ENCODE measurements around the gene ARAP3.

The ARAP3 gene

GRCh38 chr5:141703133-141703561, 21.1 kb upstream of the ARAP3 start:
- no peak for TF ChIP-seq CTCF (IDR thresholded peaks at IDR 0.05; ENCODE audit: insufficient read depth, low read length, missing control alignments)
- POLR2A ChIA-PET = no interaction called here
- no peak for DNase-seq (ENCODE audit: low read depth, low spot score)
- H3K4me3 ChIP-seq (ENCODE audit: low read depth, low read length) = peak overlapping the region; percentile 54; the same call in 1 of the 2 replicates
- CTCF ChIA-PET = interaction anchor here (0.7 to 16.7 kb wide), 21 partner anchors 10 to 259 kb away, joined by 3 to 828 read pairs (median 4); partner anchors contain the start of genes PCDH1, PCDH12 and RNF14

GRCh38 chr5:141701360-141702119, 19.5 kb upstream of the ARAP3 start:
- no peak overlapping the region for H3K4me3 ChIP-seq (ENCODE audit: low read depth, low read length)
- no peak for DNase-seq (ENCODE audit: low read depth, low spot score)
- no peak for TF ChIP-seq CTCF (IDR thresholded peaks at IDR 0.05; ENCODE audit: insufficient read depth, low read length, missing control alignments)
- CTCF ChIA-PET = interaction anchor here (0.6 to 16.7 kb wide), 26 partner anchors 9 to 441 kb away, joined by 3 to 828 read pairs (median 5); partner anchors contain the start of genes ARAP3, PCDH1, PCDH12 and RNF14
- POLR2A ChIA-PET = no interaction called here

GRCh38 chr5:141697586-141697985, 15.6 kb upstream of the ARAP3 start:
- no peak overlapping the region for H3K4me3 ChIP-seq (ENCODE audit: low read depth, low read length)
- POLR2A ChIA-PET = no interaction called here
- no peak for TF ChIP-seq CTCF (IDR thresholded peaks at IDR 0.05; ENCODE audit: insufficient read depth, low read length, missing control alignments)
- CTCF ChIA-PET = interaction anchor here (1.0 to 16.7 kb wide), 6 partner anchors 14 to 447 kb away, joined by 3 to 828 read pairs (median 8); partner anchors contain the start of genes PCDH1, PCDH12 and RNF14
- no peak for DNase-seq (ENCODE audit: low read depth, low spot score)

- ChIA-PET CTCF (interaction anchor here (1.0 to 16.7 kb wide), 9 partner anchors 9 to 449 kb away, joined by 3 to 828 read pairs (median 4); partner anchors contain the start of genes PCDH1, PCDH12 and RNF14), POLR2A (no interaction called here)
- H3K4me3 ChIP-seq (ENCODE audit: low read depth, low read length) = no peak overlapping the region
- TF ChIP-seq CTCF (IDR thresholded peaks at IDR 0.05; ENCODE audit: insufficient read depth, low read length, missing control alignments) = no peak
- DNase-seq (ENCODE audit: low read depth, low spot score) = no peak
Observed at GRCh38 chr5:141696431-141696830, 14.4 kb upstream of the ARAP3 start.

- TF ChIP-seq CTCF (IDR thresholded peaks at IDR 0.05; ENCODE audit: insufficient read depth, low read length, missing control alignments) = no peak
- no peak overlapping the region for H3K4me3 ChIP-seq (ENCODE audit: low read depth, low read length)
- ChIA-PET POLR2A (no interaction called here), CTCF (interaction anchor here (1.1 to 16.7 kb wide), 7 partner anchors 9 to 267 kb away, joined by 3 to 828 read pairs (median 12); partner anchors contain the start of genes ARAP3, PCDH1, PCDH12 and RNF14)
- no peak for DNase-seq (ENCODE audit: low read depth, low spot score)
Observed at GRCh38 chr5:141695627-141696215, 13.7 kb upstream of the ARAP3 start.

- ChIA-PET CTCF (interaction anchor here (1.0 to 16.7 kb wide), 12 partner anchors 7 to 322 kb away, joined by 3 to 828 read pairs (median 21); partner anchors contain the start of genes ARAP3, DELE1, PCDH1 and PCDH12), POLR2A (no interaction called here)
- H3K4me3 ChIP-seq (ENCODE audit: low read depth, low read length) = no peak overlapping the region
- DNase-seq (ENCODE audit: low read depth, low spot score) = no peak
- no peak for TF ChIP-seq CTCF (IDR thresholded peaks at IDR 0.05; ENCODE audit: insufficient read depth, low read length, missing control alignments)
Observed at GRCh38 chr5:141694479-141694878, 12.4 kb upstream of the ARAP3 start.

Measured in AG04449 (cell line).